Stimulated activated CD8-positive, alpha-beta memory T cell treated with anti-CD3 and anti-CD28 coated beads, Interleukin-4, amount 100 ng/mL, for 1 hour (primary cell): Measurements from ENCODE around the gene MATK.
A peak's percentile ranks its signal among the peaks of the same experiment; 100 is the strongest.
"Not testable (repeated sequence)": the region's sequence is repeated elsewhere in the genome, so short reads cannot be mapped to it uniquely, and the experiment has no call there.

ENCODE experiments used
- DNase-seq, 2 donors: peaks; one replicate each; pipeline ENCODE4 v3.0.0-alpha.2; 2020; ENCODE audit warnings: low read depth in 2 of 2, low spot score in 1 of 2

The MATK gene

GRCh38 chr19:3771906-3772455 is 14.2 kb downstream of the MATK start, which contains the start of gene RAX2:
TSS of gene RAX2 (minus strand) at chr19:3772228. CDS start at chr19:3771742, 486 bp downstream.
- no peak for DNase-seq

DNA sequence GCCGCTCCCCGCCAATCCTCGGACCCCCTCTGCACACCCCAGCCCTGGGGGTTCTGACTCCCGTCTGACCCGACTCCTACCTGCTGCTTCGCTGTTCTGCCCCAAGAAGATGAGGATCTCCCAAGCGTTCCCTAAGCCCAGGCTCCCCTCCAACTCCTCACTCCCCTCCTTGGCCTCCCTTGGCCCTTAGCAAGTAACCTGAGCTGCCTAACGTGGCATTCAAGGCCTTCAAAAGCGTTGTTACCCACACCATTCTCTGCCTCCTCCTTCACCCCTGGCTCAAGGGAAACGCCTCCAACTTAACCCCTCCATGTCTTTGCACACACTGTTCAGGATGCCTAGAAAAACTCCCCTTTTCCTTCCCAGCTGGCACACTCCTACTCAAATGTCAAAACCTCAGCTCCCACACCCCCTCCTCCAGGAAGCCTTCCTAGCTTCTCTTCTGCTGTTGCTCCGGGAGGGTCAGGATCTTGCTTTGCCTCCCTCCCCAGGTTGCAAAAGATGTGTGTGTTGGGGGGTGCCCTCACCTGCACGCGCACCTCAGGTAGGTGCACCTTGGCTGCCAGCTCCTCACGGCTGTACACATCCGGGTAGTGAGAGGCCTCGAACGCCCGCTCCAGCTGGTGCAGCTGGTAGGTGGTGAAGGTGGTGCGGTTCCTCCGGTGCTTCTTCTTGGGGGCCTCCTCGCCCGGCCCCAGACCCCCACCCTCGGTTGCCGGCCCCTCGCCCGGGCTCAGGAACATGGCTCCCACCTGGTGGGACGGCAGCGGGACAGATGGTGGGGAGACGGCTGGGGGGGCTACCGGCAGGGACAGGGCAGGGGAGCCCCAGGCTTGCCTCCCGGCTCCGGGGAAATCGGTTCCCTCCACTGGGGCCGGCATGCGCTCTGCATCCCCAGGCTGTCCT is 14.9 kb downstream of the MATK start:
- no peak for DNase-seq

- DNase-seq, result no peak
Observed at GRCh38 chr19:3770136-3770999, 15.8 kb downstream of the MATK start.

GRCh38 chr19:3769494-3769893 is 16.7 kb downstream of the MATK start:
- DNase-seq, result no peak

DNA sequence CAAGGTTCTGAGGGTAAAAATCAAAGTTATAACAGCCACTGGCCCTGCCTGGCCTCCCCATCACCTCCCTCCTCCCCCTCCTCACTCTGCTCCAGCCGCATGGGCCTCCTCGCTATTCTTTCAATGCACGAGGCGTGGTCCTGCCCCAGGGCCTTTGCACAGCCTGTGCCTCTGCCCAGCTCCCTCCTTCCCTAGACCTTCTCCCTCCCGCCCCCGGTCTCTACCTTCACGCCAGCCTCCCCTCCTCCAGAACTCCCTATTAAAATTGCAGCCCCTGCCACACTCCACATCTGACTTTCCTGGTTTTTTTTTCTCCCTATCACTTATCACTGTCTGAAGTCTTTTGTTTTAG is 17.5 kb downstream of the MATK start:
- DNase-seq, result no peak

GRCh38 chr19:3768015-3768747 is 18.0 kb downstream of the MATK start:
- no peak for DNase-seq

DNA sequence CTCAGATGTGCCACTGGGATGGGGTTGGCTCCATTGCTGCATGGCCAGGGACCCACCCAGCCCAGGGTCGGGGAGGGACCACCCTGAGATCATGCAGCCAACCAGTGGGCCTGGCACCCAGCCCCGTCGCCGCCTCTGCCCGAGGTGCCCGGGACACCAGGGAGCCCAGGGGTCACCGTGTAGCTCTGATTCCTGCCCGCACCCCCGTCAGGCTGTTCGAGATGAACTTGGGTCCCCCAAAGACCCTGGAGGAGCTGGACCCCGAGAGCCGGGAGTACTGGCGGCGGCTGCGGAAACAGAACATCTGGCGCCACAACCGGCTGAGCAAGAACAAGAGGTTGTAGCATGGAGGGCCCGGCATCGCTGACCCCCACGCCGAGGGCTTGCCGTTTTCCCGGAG is 19.1 kb downstream of the MATK start:
- no peak for DNase-seq

- DNase-seq, result no peak
Observed at GRCh38 chr19:3766520-3766919, 19.7 kb downstream of the MATK start.

DNA sequence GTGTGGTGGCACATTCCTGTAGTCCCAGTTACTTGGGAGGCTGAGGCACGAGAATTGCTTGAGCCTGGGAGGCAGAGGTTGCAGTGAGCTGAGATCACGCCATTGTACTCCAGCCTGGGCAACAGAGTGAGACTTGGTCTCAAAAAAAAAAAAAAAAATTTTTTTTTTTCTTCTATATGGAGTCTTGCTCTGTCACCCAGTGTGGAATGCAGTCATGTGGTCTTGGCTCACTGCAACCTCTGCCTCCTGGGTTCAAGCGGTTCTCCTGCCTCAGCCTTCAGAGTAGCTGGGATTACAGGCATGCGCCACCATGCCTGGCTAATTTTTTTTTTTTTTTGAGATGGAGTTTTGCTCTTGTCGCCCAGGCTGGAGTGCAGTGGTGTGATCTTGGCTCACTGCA is 20.4 kb downstream of the MATK start:
- not testable (repeated sequence) for DNase-seq

GRCh38 chr19:3765121-3765520 is 21.1 kb downstream of the MATK start:
- DNase-seq, result no peak

DNA sequence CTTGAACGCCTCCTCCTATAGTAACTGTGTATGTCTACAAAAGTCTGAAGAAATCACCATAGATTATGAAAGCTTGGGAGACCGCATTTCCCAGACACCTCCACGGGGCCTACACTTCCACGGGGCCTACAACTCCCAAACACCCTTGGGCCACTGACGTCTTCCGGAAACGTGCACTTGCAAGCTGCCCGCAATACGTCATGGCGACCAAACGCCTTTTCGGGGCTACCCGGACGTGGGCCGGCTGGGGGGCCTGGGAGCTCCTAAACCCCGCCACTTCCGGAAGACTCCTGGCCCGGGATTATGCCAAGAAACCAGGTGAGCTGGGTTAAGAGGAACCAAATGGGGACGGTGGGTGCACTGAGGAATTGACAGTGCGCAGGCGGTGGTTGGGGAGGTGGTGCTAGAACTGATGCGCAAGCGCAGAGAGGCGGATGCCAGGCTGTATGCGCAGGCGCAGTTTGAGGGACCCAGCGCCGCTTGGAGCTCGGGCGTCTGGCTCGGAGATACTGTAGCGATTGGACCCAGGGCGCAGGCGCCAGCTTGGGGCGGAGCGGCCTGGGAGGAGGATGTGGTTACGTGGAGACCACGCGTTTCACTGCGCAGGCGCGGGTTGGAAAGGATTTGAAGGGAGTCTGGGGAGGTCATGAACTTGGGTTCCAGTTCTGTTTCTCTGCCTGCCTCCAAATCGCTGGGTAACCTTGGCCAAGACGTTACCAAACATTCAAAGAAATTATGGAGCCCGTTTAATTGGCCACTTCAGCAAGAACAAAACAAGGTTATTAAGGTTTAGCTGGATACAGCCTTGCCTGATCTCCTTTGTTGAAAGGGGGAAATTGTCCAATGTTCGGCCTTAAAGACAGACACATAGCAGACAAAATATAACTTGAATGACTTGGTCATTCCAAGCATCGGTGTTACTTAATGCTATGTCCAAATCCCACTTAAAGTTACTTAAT is 23.4 kb downstream of the MATK start, which contains the start of gene MRPL54:
MRPL54 (plus strand) TSS at position 182 of the 959 bp plus-strand sequence; CDS start at position 201, 19 bp downstream.
- peak; percentile 96 to 99 for DNase-seq

DNA sequence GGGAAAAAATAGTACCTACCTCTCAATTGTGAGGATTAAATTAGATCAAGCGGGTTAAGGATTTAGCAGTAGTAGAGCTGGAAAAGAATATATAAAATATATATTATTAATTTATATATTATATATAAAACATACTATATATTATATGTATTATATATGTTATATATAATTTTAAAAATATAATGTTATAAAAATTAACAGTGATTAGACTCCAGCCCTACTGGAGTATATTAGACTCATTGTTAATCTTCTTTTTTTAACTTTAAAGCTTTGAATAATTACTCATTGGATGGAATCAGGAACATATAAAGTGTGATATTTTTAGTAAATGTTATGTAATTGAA is 24.1 kb downstream of the MATK start:
- DNase-seq, result no peak

DNA sequence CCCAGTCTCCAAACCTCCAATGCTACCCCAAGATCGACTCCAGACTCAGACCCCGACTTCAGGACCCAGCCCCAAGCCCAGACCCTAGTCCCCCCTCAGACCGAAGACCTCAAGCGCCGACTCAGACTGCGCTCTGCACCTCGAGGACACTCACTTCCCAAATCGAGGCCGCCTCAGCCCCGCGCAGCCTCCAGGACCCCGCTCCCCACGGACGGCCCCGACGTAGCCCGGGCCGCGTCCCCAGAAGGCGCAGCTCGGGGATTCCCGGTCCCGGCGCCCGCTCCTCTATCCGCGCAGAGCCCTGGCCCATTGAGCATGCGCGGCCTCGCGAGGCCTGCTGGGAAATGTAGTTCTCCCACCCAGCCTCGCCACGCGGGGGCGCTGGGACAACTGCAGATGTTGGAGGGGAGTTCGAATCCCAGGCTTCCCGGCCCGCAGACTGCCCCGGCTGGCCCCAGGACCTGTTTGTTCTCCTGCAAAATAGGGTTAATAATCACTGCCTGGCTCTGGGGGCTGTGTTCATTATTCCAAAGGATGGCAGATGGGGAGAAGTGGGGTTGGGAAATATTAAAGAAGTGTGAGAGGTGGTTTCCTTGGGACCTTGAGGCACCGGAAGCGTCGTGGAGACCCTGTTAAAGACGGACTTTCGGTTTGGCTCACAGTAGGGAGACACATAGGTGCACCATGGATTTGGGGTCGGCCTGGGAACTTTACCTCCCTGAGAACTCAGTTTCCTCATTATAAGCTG is 24.6 kb downstream of the MATK start, which contains the start of gene APBA3:
APBA3 (minus strand) TSS at position 311 of the 748 bp plus-strand sequence. CDS start 1,428 bp downstream, outside the sequence.
- DNase-seq, result peak; percentile 90 to 91

DNA sequence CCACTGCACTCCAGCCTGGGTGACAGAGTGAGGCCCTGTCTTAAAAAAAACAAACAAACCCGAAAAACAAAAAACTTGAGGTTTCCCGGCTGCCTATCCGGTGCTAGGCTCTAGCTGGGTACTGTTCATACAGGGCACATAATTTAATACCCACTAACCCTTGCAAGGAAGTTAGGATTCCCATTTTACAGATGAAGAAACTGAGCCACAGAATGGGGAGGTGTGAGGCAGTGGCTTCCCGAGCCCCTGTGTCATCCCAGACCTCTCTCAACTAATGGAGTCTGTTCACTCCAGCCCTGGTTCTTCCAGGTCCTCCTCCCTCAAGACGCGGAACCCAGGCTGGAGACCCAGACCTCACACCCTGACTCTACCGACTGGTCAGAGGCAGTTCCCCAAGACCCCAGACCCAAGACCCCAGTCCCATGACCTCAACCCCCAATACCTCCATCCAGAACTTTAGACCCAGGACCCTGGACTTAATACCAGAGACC is 25.3 kb downstream of the MATK start:
- no peak for DNase-seq

DNA sequence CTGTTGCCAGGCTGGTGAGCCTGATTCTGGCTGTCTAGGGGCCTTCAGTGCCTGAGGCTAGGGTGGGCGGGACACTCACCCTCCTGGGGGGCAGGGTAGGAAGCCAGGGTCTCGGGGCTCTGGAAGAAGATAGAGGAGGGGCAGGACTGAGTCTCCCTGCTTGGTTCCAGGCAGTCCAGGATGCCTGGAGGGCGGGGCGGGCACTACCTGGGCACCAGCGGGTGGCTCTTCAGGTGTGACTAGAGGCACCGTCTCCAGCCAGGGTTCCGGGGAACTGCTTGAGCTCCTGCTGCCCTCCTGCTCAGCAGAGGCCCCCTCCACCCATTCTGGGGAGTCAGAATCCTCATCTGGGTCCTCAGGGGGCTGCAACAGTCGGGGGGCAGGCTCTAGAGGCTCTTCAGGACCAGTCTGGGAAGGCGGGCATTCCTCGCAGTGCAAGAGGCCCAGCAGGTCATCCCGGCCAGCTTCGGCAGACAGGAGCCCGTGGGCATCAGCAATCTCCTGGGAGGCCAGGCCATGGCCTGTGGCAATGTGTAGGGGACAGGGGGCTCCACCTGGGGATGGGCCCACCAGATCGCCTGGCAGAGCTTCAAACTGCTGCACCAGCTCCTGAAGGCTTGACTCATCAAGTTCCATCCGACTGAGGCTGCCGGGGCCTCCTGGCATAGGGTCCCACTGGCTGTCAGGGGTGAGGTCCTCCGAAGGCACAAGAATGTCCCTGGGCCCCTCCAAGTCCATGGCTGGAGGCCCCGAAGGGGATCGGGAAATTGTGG is 26.5 kb downstream of the MATK start:
- DNase-seq, result no peak

- not testable (repeated sequence) for DNase-seq
Observed at GRCh38 chr19:3758297-3758696, 27.9 kb downstream of the MATK start.

DNA sequence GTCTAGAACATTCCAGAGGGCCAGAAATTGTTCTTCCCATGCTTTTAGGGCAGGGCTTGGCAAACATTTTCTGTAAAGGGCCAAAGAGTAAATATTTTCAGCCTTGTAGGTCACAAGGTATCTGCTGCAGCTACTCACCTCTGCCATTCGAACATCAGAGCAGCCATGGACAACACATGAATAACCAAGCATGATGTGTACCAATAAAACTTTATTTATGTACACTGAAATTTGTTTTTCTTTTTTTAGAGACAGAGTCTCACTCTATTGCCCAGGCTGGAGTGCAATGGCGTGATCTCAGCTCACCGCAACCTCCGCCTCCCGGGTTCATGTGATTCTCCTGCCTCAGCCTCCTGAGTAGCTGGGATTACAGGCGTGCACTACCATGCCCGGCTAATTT is 28.5 kb downstream of the MATK start:
- not testable (repeated sequence) for DNase-seq
